T-cell (primary cell): ENCODE measurements around the gene EPHA10. TPM values are rescaled to one million over a fixed set of nuclear protein-coding genes. Genes with fewer than 3 reads are reported as not detected.

ENCODE experiments used
- ATAC-seq, 4 experiments: fragments of 200-7000 bp in 3 of 4; fragments of 150-1000 bp in 1 of 4; cut with Tn5 transposase; replicated peaks in 1 of 4; 1 replicate in 3 of 4; 2 replicates in 1 of 4; pipeline ENCODE4 v1.10.0; 2021; ENCODE audit warnings: moderate library complexity in 3 of 4, mild to moderate bottlenecking in 2 of 4, moderate number of reproducible peaks in 1 of 4
- CTCF ChIA-PET, 2 donors: fragments of 300-600 bp; sonication (Branson Sonifier 250); formaldehyde crosslinking; loops; one replicate each; lab custom pipeline; 2022; ENCODE audit warnings: antibody characterized with exemption in 2 of 2; lab: Charles Lee
- POLR2A ChIA-PET, 2 donors: fragments of 300-600 bp; sonication (Branson Sonifier 250); formaldehyde crosslinking; loops; one replicate each; lab custom pipeline; 2022; ENCODE audit warnings: antibody characterized with exemption in 2 of 2; lab: Charles Lee
- DNase-seq, 35 experiments: peaks; one replicate each; pipeline versions ENCODE4 v3.0.0 to v3.0.0-alpha.2; 2013 to 2023
- H3K27ac ChIP-seq: one replicate; pipeline ENCODE4 v1.5.1; 2013; ENCODE audit warnings: low read length
- H3K27me3 ChIP-seq, 2 experiments: replicated peaks in 1 of 2; 1 replicate in 1 of 2; 2 replicates in 1 of 2; pipeline versions ENCODE4 v1.6.1 to v1.7.0; 2013; ENCODE audit warnings: low read length in 1 of 2, mixed read lengths in 1 of 2; ENCODE audit not compliant: control insufficient read depth in 2 of 2, insufficient read depth in 2 of 2; ENCODE audit errors: extremely low read depth in 1 of 2
- H3K36me3 ChIP-seq, 2 donors: 1 replicate in 1 of 2; 2 replicates in 1 of 2; pipeline versions ENCODE4 v1.6.1 to v1.7.0; 2013; ENCODE audit warnings: low read length in 1 of 2; ENCODE audit not compliant: control insufficient read depth in 2 of 2, insufficient read depth in 1 of 2; ENCODE audit errors: extremely low read depth in 1 of 2
- H3K4me1 ChIP-seq, 2 experiments: 1 replicate in 1 of 2; 2 replicates in 1 of 2; pipeline versions ENCODE4 v1.6.1 to v1.7.0; 2013; ENCODE audit warnings: low read length in 2 of 2, mixed read lengths in 1 of 2; ENCODE audit not compliant: insufficient read depth in 2 of 2, control insufficient read depth in 1 of 2; ENCODE audit errors: extremely low read depth in 1 of 2
- H3K4me3 ChIP-seq, 2 donors: 1 replicate in 1 of 2; 2 replicates in 1 of 2; pipeline versions ENCODE4 v1.5.1 to v1.7.0; 2013; ENCODE audit warnings: mild to moderate bottlenecking in 2 of 2, low read length in 1 of 2, moderate library complexity in 1 of 2; ENCODE audit not compliant: control insufficient read depth in 1 of 2; ENCODE audit errors: extremely low read depth in 1 of 2
- H3K9me3 ChIP-seq: 2 replicates; pipeline ENCODE4 v1.7.0; 2013
- H3K27ac Mint-ChIP-seq, 2 donors: one replicate each; pipeline ENCODE4 v1.8.0; 2020 to 2021; ENCODE audit warnings: mild to moderate bottlenecking in 2 of 2, mixed read lengths in 2 of 2
- H3K27me3 Mint-ChIP-seq, 2 donors: one replicate each; pipeline ENCODE4 v1.8.0; 2021 to 2022; ENCODE audit warnings: mixed read lengths in 2 of 2
- H3K36me3 Mint-ChIP-seq: one replicate; pipeline ENCODE4 v1.8.0; 2021; ENCODE audit warnings: mixed read lengths
- H3K4me1 Mint-ChIP-seq, 3 donors: one replicate each; pipeline ENCODE4 v1.8.0; 2020 to 2022; ENCODE audit warnings: mixed read lengths in 3 of 3, mild to moderate bottlenecking in 1 of 3
- H3K4me3 Mint-ChIP-seq, 3 donors: one replicate each; pipeline ENCODE4 v1.8.0; 2020 to 2022; ENCODE audit warnings: mild to moderate bottlenecking in 3 of 3, mixed read lengths in 3 of 3, moderate library complexity in 3 of 3
- H3K9me3 Mint-ChIP-seq, 3 donors: one replicate each; pipeline ENCODE4 v1.8.0; 2020 to 2022; ENCODE audit warnings: mixed read lengths in 3 of 3
- WGBS: methylation state at CpG from one replicate; pipeline ENCODE4 v1.1.5; 2013; ENCODE audit warnings: missing lambda C conversion rate; ENCODE audit not compliant: insufficient coverage; 5-methylcytosine and 5-hydroxymethylcytosine counted together
- total RNA-seq, 35 experiments: library from RNA in 6 of 35; stranded (reverse) in 6 of 35; fragments of 120-200 nt in 1 of 35; gene quantifications; one replicate each; pipeline versions ENCODE4 v1.2.1 to v1.2.4 and lab custom pipeline; 2013 to 2026

The EPHA10 gene
- total RNA-seq, 5 donors from 2014 or later (not counting 1 experiment from before 2014, with no cell fraction given), result 0.35 to 1.4 (median 0.72) TPM; not detected in 2

- Mint-ChIP-seq H3K27ac (peak overlapping the region; percentile 94 to 96), H3K36me3 (peaks cover 13% of the 10 kb centered on the region), H3K4me3 (peak overlapping the region; percentile 85 to 96 (median 90)), H3K4me1 (peaks cover 39 to 46% (median 42%) of the 10 kb centered on the region in 3 donors), H3K9me3 (no peaks in the 10 kb centered on the region), H3K27me3 (no peaks in the 10 kb centered on the region)
- H3K9me3 ChIP-seq, result no peaks in the 10 kb centered on the region
- H3K27me3 ChIP-seq, result no peaks in the 10 kb centered on the region
- H3K27ac ChIP-seq, result peak overlapping the region; percentile 72
- ATAC-seq (peak in 3 of 4 experiments; percentile 40 to 52 (median 51)), DNase-seq (peak in 9 of 35 experiments; percentile 8 to 42 (median 17))
- H3K4me3 ChIP-seq, result peak overlapping the region; percentile 82 to 96
- H3K36me3 ChIP-seq, result peaks cover 12 to 34% of the 10 kb centered on the region in 2 donors
- POLR2A ChIA-PET, result interaction anchor here (0.6 to 1.0 kb wide), 2 partner anchors 51 to 291 kb away, joined by 6 to 10 read pairs; partner anchors contain the start of gene MTF1 (in 1 of the 2)
- H3K4me1 ChIP-seq, result peaks cover 3 to 33% of the 10 kb centered on the region in 2 experiments
- CTCF ChIA-PET, result interaction anchor here in 1 of 2 donors (0.6 to 2.2 kb wide), 2 partner anchors 51 to 215 kb away, joined by 5 to 19 read pairs; partner anchors contain the start of gene MTF1
- 12% methylated on average over 42 of the region's 54 CpGs for WGBS
Measured at GRCh38 chr1:37808369-37809319, 43.7 kb upstream of the EPHA10 start.

- H3K9me3 Mint-ChIP-seq, result no peaks in the 10 kb centered on the region
- peaks cover 39 to 46% (median 42%) of the 10 kb centered on the region in 3 donors for H3K4me1 Mint-ChIP-seq
- DNase-seq (peak; percentile 81 to 94 (median 89)), ATAC-seq (peak; percentile 94 to 95 (median 94))
- Histone ChIP-seq H3K4me1 (peaks cover 3 to 33% of the 10 kb centered on the region in 2 experiments), H3K27me3 (no peaks in the 10 kb centered on the region), H3K27ac (peak within 1 kb of the TSS; percentile 76), H3K36me3 (peaks cover 14 to 42% of the 10 kb centered on the region in 2 donors), H3K9me3 (no peaks in the 10 kb centered on the region), H3K4me3 (peak within 1 kb of the TSS; percentile 82 to 96)
- under 1% methylated on average over 94 of the region's 95 CpGs for WGBS
- peaks cover 20% of the 10 kb centered on the region for H3K36me3 Mint-ChIP-seq
- peak within 1 kb of the TSS; percentile 94 to 96 for H3K27ac Mint-ChIP-seq
- peak within 1 kb of the TSS; percentile 85 to 96 (median 90) for H3K4me3 Mint-ChIP-seq
- ChIA-PET POLR2A (interaction anchor here (0.6 to 1.0 kb wide), 2 partner anchors 52 to 290 kb away, joined by 6 to 10 read pairs; partner anchors contain the start of gene MTF1 (in 1 of the 2)), CTCF (interaction anchor here in 1 of 2 donors (0.6 to 2.2 kb wide), 2 partner anchors 52 to 214 kb away, joined by 5 to 19 read pairs; partner anchors contain the start of gene MTF1)
- no peaks in the 10 kb centered on the region for H3K27me3 Mint-ChIP-seq
Measured at GRCh38 chr1:37807555-37808368, 42.8 kb upstream of the EPHA10 start, which contains the start of the genes C1orf122 and YRDC. Gene C1orf122, plus strand, starts transcription at chr1:37807790. Its CDS starts 615 bp downstream, at chr1:37808405. Gene YRDC, minus strand, starts transcription at chr1:37808208. Its CDS starts 28 bp downstream, at chr1:37808180.

GRCh38 chr1:37807220-37807554 is 42.3 kb upstream of the EPHA10 start:
- Histone ChIP-seq H3K9me3 (no peaks in the 10 kb centered on the region), H3K4me1 (peaks cover 3 to 33% of the 10 kb centered on the region in 2 experiments), H3K36me3 (peaks cover 14 to 47% of the 10 kb centered on the region in 2 donors), H3K27ac (peak overlapping the region; percentile 76), H3K27me3 (no peaks in the 10 kb centered on the region), H3K4me3 (peak overlapping the region; percentile 82 to 96)
- POLR2A ChIA-PET, result no interaction called here
- 8% methylated on average over 6 of the region's 9 CpGs for WGBS
- Mint-ChIP-seq H3K4me1 (peaks cover 39 to 46% (median 42%) of the 10 kb centered on the region in 3 donors), H3K4me3 (peak overlapping the region; percentile 78 to 85 (median 83)), H3K36me3 (peaks cover 26% of the 10 kb centered on the region), H3K9me3 (no peaks in the 10 kb centered on the region), H3K27me3 (no peaks in the 10 kb centered on the region), H3K27ac (peak overlapping the region; percentile 66 to 75)
- CTCF ChIA-PET, result interaction anchor here in 1 of 2 donors (2.2 kb wide), 1 partner anchor 52 kb away, joined by 19 read pairs; the partner anchor contains the start of gene MTF1
- ATAC-seq, result no peak
- no peak for DNase-seq

- Histone ChIP-seq H3K4me3 (no peak overlapping the region), H3K36me3 (peaks cover 14 to 64% of the 10 kb centered on the region in 2 donors), H3K4me1 (peaks cover 3 to 20% of the 10 kb centered on the region in 2 experiments), H3K27ac (no peak overlapping the region), H3K9me3 (no peaks in the 10 kb centered on the region), H3K27me3 (no peaks in the 10 kb centered on the region)
- Mint-ChIP-seq H3K27me3 (no peaks in the 10 kb centered on the region), H3K27ac (no peak overlapping the region), H3K4me1 (peaks cover 17 to 23% (median 23%) of the 10 kb centered on the region in 3 donors), H3K9me3 (no peaks in the 10 kb centered on the region), H3K36me3 (peaks cover 50% of the 10 kb centered on the region), H3K4me3 (no peak overlapping the region)
- WGBS, result no CpG with 5 or more reads among the region's 1 CpG
- DNase-seq (no peak), ATAC-seq (no peak)
- POLR2A ChIA-PET, result interaction anchor here in 1 of 2 donors (0.7 kb wide), 1 partner anchor 1682 kb away, joined by 6 read pairs; no protein-coding TSS in a partner anchor
- CTCF ChIA-PET, result no interaction called here
Measured at GRCh38 chr1:37802439-37802838, 37.5 kb upstream of the EPHA10 start.

- peaks cover 31% of the 10 kb centered on the region for H3K36me3 Mint-ChIP-seq
- Histone ChIP-seq H3K27ac (no peak overlapping the region), H3K27me3 (peaks cover 3 to 21% of the 10 kb centered on the region in 2 experiments), H3K4me3 (no peak overlapping the region), H3K9me3 (no peaks in the 10 kb centered on the region), H3K4me1 (peaks cover 2 to 21% of the 10 kb centered on the region in 2 experiments), H3K36me3 (peaks cover 0 to 25% of the 10 kb centered on the region in 2 donors)
- DNase-seq (no peak), ATAC-seq (no peak)
- peaks cover 11 to 22% (median 14%) of the 10 kb centered on the region in 3 donors for H3K4me1 Mint-ChIP-seq
- ChIA-PET CTCF (no interaction called here), POLR2A (interaction anchor here in 1 of 2 donors (0.7 kb wide), 1 partner anchor 1873 kb away, joined by 3 read pairs; no protein-coding TSS in a partner anchor)
- no peaks in the 10 kb centered on the region for H3K9me3 Mint-ChIP-seq
- H3K27me3 Mint-ChIP-seq, result peaks cover 7 to 15% of the 10 kb centered on the region in 2 donors
- WGBS, result 100% methylated on average over 1 of the region's 3 CpGs
- no peak overlapping the region for H3K27ac Mint-ChIP-seq
- no peak overlapping the region for H3K4me3 Mint-ChIP-seq
Measured at GRCh38 chr1:37797750-37798345, 32.9 kb upstream of the EPHA10 start.
